ENCODE results near the gene ST8SIA6.

DNA sequence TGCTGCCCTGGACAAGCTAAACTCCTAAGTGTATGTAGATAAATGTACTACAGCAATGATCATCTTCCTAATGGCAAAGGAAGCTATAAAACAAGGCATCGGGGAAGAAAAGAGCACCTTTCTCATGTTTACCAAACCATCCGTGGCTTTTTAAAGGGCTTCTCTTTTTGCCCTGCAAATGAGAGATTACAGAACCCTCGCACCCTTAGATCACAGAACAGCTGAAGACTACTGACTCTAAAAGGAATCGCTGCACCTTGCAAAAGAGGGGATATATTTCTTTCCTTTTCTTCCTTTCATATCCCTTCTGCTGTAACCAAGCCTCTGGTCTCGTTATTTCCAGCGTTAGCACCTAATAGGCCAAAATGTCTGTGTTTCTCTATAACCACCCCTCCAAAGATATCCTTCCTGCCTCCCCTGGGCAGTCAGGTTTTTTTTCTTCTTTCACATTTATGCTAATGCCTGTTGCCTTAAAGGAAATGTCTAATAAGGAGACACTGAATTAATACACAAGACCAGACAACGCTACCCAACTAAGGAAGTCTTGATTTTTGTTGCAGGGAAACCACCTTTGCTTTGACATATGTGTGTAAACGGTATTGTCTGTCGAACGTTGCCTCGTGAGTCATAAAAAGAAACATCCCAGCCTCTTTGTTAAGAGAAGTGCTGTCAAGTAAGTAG lies 10.5 kb downstream of the ST8SIA6 start:
- TF ChIP-seq, protein P1, sequence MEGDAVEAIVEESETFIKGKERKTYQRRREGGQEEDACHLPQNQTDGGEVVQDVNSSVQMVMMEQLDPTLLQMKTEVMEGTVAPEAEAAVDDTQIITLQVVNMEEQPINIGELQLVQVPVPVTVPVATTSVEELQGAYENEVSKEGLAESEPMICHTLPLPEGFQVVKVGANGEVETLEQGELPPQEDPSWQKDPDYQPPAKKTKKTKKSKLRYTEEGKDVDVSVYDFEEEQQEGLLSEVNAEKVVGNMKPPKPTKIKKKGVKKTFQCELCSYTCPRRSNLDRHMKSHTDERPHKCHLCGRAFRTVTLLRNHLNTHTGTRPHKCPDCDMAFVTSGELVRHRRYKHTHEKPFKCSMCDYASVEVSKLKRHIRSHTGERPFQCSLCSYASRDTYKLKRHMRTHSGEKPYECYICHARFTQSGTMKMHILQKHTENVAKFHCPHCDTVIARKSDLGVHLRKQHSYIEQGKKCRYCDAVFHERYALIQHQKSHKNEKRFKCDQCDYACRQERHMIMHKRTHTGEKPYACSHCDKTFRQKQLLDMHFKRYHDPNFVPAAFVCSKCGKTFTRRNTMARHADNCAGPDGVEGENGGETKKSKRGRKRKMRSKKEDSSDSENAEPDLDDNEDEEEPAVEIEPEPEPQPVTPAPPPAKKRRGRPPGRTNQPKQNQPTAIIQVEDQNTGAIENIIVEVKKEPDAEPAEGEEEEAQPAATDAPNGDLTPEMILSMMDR (conservative IDR thresholded peaks at IDR 0.05; ENCODE audit: low read depth, low read length) = no peak
- no peak for TF ChIP-seq EZH2 (IDR thresholded peaks at IDR 0.05; ENCODE audit: borderline replicate concordance, low read depth, low read length, poor library complexity, severe bottlenecking)

Measured in A673 (cell line).